HG03558 (cell line): ENCODE results near the gene ITGA2B.
"Not testable (repeated sequence)": the region's sequence is repeated elsewhere in the genome, so short reads cannot be mapped to it uniquely, and the experiment has no call there.

Experiments used
- ATAC-seq: cut with Tn5 transposase; IDR thresholded peaks from one replicate; pipeline ENCODE4 v1.9.1; 2021; ENCODE audit warnings: moderate number of reproducible peaks; ENCODE audit not compliant: unreplicated experiment; ENCODE audit errors: extremely low read depth

ITGA2B gene

GRCh38 chr17:44372036-44372435 is 17.4 kb downstream of the ITGA2B start:
- no peak for ATAC-seq

- not testable (repeated sequence) for ATAC-seq
Observed at GRCh38 chr17:44369414-44370023, 19.9 kb downstream of the ITGA2B start.

GRCh38 chr17:44368391-44369243 is 20.8 kb downstream of the ITGA2B start:
- not testable (repeated sequence) for ATAC-seq

- ATAC-seq = no peak
Observed at GRCh38 chr17:44367231-44367979, 22.0 kb downstream of the ITGA2B start.

GRCh38 chr17:44365051-44365450 is 24.4 kb downstream of the ITGA2B start:
- ATAC-seq = not testable (repeated sequence)

GRCh38 chr17:44363613-44364159 is 25.8 kb downstream of the ITGA2B start, which contains the start of gene FAM171A2:
Gene FAM171A2 (minus strand): TSS chr17:44363853. CDS start chr17:44363714, 139 bp downstream.
- ATAC-seq = no peak

- ATAC-seq = no peak
Observed at GRCh38 chr17:44362949-44363612, 26.4 kb downstream of the ITGA2B start.

- ATAC-seq = no peak
Observed at GRCh38 chr17:44362459-44362948, 26.9 kb downstream of the ITGA2B start.

GRCh38 chr17:44361292-44362260 is 27.9 kb downstream of the ITGA2B start:
- ATAC-seq = no peak

- no peak for ATAC-seq
Observed at GRCh38 chr17:44360826-44361225, 28.6 kb downstream of the ITGA2B start.

- ATAC-seq = no peak
Observed at GRCh38 chr17:44360144-44360533, 29.3 kb downstream of the ITGA2B start.

GRCh38 chr17:44359458-44360143 is 29.8 kb downstream of the ITGA2B start:
- no peak for ATAC-seq

- ATAC-seq = no peak
Observed at GRCh38 chr17:44359006-44359405, 30.4 kb downstream of the ITGA2B start.

- ATAC-seq = no peak
Observed at GRCh38 chr17:44358066-44358465, 31.4 kb downstream of the ITGA2B start.

GRCh38 chr17:44356241-44356640 is 33.2 kb downstream of the ITGA2B start:
- ATAC-seq = no peak

GRCh38 chr17:44355642-44356099 is 33.8 kb downstream of the ITGA2B start:
- ATAC-seq = no peak

- ATAC-seq = no peak
Observed at GRCh38 chr17:44354582-44355561, 34.6 kb downstream of the ITGA2B start.
